Measurements from ENCODE around the gene AVPR1A. TPM values are rescaled to one million over a fixed set of nuclear protein-coding genes. Genes with fewer than 3 reads are reported as not detected.

The AVPR1A gene
- total and polyA plus RNA-seq, 10 of the 15 experiments (the other 5 are each of a cell fraction or from before 2014, with no cell fraction given) = 0.04 to 0.10 TPM; not detected in 8

DNA sequence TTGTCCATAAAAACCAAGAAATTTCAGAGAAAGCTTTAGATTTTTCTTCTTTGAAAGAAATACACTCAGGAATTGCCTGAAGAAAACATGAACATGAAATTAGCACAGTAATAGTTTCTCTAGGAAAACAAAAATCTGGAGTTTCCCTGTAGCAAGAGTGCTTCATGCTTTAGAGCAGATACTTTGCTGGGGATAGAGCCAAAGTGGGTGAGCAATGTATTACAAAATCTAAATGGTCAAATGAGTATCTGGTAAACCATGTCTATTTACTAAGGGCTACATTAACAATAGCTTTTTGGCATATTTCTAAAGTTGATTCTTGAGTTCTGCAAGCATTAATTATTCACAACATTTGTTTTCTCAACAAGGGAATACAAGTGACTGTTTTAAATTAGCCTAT lies 26.2 kb downstream of the AVPR1A start (continued):
- TF ChIP-seq, protein P1, sequence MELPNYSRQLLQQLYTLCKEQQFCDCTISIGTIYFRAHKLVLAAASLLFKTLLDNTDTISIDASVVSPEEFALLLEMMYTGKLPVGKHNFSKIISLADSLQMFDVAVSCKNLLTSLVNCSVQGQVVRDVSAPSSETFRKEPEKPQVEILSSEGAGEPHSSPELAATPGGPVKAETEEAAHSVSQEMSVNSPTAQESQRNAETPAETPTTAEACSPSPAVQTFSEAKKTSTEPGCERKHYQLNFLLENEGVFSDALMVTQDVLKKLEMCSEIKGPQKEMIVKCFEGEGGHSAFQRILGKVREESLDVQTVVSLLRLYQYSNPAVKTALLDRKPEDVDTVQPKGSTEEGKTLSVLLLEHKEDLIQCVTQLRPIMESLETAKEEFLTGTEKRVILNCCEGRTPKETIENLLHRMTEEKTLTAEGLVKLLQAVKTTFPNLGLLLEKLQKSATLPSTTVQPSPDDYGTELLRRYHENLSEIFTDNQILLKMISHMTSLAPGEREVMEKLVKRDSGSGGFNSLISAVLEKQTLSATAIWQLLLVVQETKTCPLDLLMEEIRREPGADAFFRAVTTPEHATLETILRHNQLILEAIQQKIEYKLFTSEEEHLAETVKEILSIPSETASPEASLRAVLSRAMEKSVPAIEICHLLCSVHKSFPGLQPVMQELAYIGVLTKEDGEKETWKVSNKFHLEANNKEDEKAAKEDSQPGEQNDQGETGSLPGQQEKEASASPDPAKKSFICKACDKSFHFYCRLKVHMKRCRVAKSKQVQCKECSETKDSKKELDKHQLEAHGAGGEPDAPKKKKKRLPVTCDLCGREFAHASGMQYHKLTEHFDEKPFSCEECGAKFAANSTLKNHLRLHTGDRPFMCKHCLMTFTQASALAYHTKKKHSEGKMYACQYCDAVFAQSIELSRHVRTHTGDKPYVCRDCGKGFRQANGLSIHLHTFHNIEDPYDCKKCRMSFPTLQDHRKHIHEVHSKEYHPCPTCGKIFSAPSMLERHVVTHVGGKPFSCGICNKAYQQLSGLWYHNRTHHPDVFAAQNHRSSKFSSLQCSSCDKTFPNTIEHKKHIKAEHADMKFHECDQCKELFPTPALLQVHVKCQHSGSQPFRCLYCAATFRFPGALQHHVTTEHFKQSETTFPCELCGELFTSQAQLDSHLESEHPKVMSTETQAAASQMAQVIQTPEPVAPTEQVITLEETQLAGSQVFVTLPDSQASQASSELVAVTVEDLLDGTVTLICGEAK (IDR thresholded peaks at IDR 0.05; ENCODE audit: borderline replicate concordance) = no peak
- TF ChIP-seq SREBF2 (IDR thresholded peaks at IDR 0.05; ENCODE audit: low read length) = no peak
- TF ChIP-seq, protein P2, sequence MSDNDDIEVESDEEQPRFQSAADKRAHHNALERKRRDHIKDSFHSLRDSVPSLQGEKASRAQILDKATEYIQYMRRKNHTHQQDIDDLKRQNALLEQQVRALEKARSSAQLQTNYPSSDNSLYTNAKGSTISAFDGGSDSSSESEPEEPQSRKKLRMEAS (IDR thresholded peaks at IDR 0.05; ENCODE audit: low read depth, low read length) = no peak
- TF ChIP-seq MEF2B (IDR thresholded peaks at IDR 0.05; ENCODE audit: partially characterized antibody, poor library complexity, severe bottlenecking) = no peak
- TF ChIP-seq, protein P3, sequence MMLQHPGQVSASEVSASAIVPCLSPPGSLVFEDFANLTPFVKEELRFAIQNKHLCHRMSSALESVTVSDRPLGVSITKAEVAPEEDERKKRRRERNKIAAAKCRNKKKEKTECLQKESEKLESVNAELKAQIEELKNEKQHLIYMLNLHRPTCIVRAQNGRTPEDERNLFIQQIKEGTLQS (IDR thresholded peaks at IDR 0.05; ENCODE audit: borderline replicate concordance, extremely low read depth, low read depth, low read length) = no peak
- TF ChIP-seq KDM1A (IDR thresholded peaks at IDR 0.05; ENCODE audit: borderline replicate concordance) = no peak
